OCI-LY7 (cell line): Measurements from ENCODE around the gene GALNTL6.

Experiments used
- CTCF ChIP-seq: fragments of 200-600 bp; sonication (generic); conservative IDR thresholded peaks from 2 replicates; pipeline ENCODE4 v1.5.1; 2014; ENCODE audit warnings: mild to moderate bottlenecking, antibody characterized with exemption, low read length, moderate library complexity, mixed read lengths
- EZH2phosphoT487 ChIP-seq: fragments of 200-600 bp; sonication (generic); IDR thresholded peaks from 2 replicates; pipeline ENCODE4 v1.6.1; 2018; ENCODE audit warnings: low read depth, borderline replicate concordance, mild to moderate bottlenecking, mixed run types, antibody characterized with exemption, low read length, moderate library complexity, mixed read lengths

GRCh38 chr4:173024203-173024602 lies 1211.0 kb downstream of the GALNTL6 start:
- TF ChIP-seq CTCF (no peak), EZH2phosphoT487 (no peak)
